SH-SY5Y (cell line): ENCODE data around the gene AP2S1.

Experiments used
- GATA2 ChIP-seq: IDR thresholded peaks from 2 replicates; pipeline ENCODE4 v1.6.1; 2011; ENCODE audit warnings: mild to moderate bottlenecking, low read depth, low read length
- GATA3 ChIP-seq: IDR thresholded peaks from 2 replicates; pipeline ENCODE4 v1.6.1; 2011; ENCODE audit warnings: low read depth, mild to moderate bottlenecking, low read length, moderate library complexity

- TF ChIP-seq GATA2 (peak; percentile 95), GATA3 (peak; percentile 86)
Observed at GRCh38 chr19:46791944-46792343, 58.7 kb downstream of the AP2S1 start.
